IPS-18a (cell line): ENCODE results near the gene ISYNA1.

Experiments used
- H3K27ac ChIP-seq: one replicate; pipeline ENCODE4 v1.5.1; 2013; ENCODE audit warnings: low read length
- H3K27me3 ChIP-seq: one replicate; pipeline ENCODE4 v1.6.1; 2013; ENCODE audit warnings: mild to moderate bottlenecking, low read length; ENCODE audit not compliant: control insufficient read depth, insufficient read depth
- H3K36me3 ChIP-seq: one replicate; pipeline ENCODE4 v1.6.1; 2013; ENCODE audit warnings: low read depth, low read length; ENCODE audit not compliant: control insufficient read depth
- H3K4me1 ChIP-seq: one replicate; pipeline ENCODE4 v1.6.1; 2013; ENCODE audit warnings: low read depth, low read length; ENCODE audit not compliant: control insufficient read depth
- H3K4me3 ChIP-seq: one replicate; pipeline ENCODE4 v1.5.1; 2013; ENCODE audit warnings: low read length
- H3K9ac ChIP-seq: one replicate; pipeline ENCODE4 v1.6.1; 2013; ENCODE audit warnings: mild to moderate bottlenecking, low read length, moderate library complexity
- H3K9me3 ChIP-seq: one replicate; pipeline ENCODE4 v1.6.1; 2013; ENCODE audit warnings: low read depth, low read length; ENCODE audit not compliant: control insufficient read depth

Gene ISYNA1

DNA sequence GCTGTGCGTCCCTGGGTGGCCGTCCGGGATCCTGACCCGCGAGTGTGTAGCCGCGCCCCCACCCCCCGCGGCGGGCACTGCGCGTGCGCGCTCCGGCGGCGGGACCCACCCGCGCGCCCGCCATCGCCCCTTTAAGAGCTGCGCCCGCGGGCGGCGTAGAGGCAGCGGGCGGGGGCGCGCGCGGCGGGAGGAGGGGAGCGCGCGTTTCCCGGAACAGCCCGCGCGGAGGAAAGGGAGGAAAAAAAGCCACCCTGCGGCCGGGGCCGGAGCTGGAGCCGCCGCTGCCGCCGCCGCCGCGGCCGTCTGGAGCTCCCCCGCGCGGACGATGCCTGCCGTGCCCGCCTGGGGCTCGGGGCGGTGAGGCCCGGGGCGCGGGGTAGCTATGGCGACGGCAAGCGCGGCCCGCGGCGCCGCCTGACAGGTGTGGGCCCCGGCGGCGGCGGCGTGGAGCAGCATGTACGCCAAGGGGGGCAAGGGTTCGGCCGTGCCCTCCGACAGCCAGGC lies 18.7 kb downstream of the ISYNA1 start, which contains the start of gene SSBP4:
TSS of gene SSBP4 (plus strand) at position 204 of the 504 bp plus-strand sequence. CDS start at position 455, 251 bp downstream.
- no peak within 1 kb of the TSS for H3K27ac ChIP-seq
- H3K9ac ChIP-seq, result no peak within 1 kb of the TSS
- H3K4me1 ChIP-seq, result peaks cover 14% of the 10 kb centered on the region
- H3K9me3 ChIP-seq, result no peaks in the 10 kb centered on the region
- H3K36me3 ChIP-seq, result no peaks in the 10 kb centered on the region
- H3K4me3 ChIP-seq, result peak within 1 kb of the TSS; percentile 50
- peaks cover 46% of the 10 kb centered on the region for H3K27me3 ChIP-seq

DNA sequence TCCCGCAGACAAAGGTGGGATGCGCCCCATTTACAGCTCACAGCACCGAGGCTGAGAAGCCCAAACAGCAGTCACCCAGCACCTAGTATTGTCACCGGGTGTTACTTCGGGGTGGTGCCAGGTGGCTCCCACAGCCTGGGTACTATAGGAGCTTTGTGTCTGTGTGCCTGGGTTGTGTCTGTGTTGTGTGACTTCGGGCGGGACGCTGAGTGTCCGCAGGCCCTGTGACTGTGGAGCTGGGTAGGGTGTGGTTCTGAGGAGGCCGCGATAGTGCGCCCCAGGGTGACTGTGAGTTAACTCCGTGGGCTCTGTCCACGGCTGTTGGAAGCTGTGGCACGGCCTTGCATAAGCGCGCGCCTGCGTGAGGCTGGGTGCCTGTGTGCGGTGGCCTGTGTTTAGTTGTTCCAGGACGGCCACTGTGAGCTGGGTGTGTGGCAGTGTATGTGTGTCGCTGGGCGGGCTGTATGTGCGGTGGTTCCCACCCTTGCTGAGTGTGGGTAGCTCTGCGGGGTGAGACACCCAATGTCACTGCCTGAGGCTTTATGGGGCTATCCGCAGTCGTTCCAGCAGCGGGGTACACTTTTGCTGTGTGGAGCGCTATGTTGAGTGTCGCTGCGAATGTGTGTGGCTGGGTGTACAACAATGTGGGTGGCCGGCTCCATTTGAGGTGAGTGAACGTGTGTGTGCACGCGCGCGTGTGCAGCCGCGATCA lies 19.3 kb downstream of the ISYNA1 start:
- Histone ChIP-seq H3K4me1 (peaks cover 10% of the 10 kb centered on the region), H3K27ac (no peak overlapping the region), H3K36me3 (no peaks in the 10 kb centered on the region), H3K4me3 (peak overlapping the region; percentile 31), H3K9ac (no peak overlapping the region), H3K9me3 (no peaks in the 10 kb centered on the region), H3K27me3 (peaks cover 46% of the 10 kb centered on the region)

DNA sequence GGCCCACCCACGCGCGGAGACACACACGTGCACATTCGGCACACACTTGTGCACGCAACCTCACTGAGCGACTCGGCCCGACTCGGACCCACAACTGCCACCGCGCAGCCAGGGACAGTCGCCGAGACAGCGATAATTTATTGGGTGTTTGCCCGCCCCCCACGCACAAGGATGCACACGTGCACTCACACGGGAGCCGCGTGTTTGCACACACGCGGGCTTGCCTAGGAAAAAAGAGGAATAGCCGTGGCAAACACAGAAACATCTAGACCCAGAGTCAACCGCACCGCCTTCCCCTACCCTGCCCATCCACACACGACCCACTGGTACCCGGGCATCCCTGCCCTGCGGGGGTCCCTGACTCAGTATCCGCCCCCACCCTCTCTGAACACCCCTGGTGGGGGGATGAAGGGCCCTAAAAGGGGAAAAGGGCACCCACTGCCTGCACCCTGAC lies 19.9 kb downstream of the ISYNA1 start:
- peaks cover 46% of the 10 kb centered on the region for H3K27me3 ChIP-seq
- no peaks in the 10 kb centered on the region for H3K36me3 ChIP-seq
- H3K9me3 ChIP-seq, result no peaks in the 10 kb centered on the region
- peaks cover 10% of the 10 kb centered on the region for H3K4me1 ChIP-seq
- H3K9ac ChIP-seq, result no peak overlapping the region
- H3K27ac ChIP-seq, result no peak overlapping the region
- H3K4me3 ChIP-seq, result peak overlapping the region; percentile 40

DNA sequence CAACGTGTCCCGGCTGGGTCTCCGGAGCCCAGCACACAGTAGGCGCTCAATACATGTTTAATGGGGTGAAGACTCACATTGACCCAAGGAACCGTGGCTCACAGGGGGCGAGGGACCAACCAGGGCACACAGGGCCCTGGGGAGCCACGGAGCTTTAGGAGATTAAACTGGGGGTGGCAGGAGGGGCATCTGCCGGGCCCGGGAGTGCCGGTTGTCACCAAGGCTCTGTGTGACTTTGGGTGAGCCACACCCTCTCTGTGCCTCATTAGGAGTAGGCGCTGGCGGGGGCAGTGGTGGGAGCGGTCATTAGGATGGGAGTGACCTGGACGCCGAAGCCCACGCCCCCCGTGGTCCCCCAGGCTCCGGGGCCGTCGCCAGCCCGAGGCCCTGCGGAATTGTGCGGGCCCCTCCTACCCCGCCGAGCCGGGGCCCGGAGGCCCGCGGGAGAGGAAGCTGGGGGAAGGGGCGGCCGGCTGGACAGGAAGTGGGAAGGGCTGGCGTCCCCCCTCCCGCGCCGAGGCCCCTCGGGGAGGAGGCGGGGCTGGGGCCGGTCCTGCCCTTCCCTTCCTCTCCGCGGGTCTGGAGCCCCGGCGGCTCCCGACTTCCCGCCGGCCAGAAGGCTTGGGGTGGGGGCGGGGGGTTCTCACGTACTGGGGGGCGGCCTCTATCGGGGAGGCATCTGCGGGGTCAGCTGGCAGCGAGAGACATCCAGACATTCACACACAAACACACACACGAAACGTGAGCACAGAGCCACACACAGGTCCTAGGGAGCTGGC lies 20.5 kb downstream of the ISYNA1 start:
- H3K27ac ChIP-seq, result no peak overlapping the region

DNA sequence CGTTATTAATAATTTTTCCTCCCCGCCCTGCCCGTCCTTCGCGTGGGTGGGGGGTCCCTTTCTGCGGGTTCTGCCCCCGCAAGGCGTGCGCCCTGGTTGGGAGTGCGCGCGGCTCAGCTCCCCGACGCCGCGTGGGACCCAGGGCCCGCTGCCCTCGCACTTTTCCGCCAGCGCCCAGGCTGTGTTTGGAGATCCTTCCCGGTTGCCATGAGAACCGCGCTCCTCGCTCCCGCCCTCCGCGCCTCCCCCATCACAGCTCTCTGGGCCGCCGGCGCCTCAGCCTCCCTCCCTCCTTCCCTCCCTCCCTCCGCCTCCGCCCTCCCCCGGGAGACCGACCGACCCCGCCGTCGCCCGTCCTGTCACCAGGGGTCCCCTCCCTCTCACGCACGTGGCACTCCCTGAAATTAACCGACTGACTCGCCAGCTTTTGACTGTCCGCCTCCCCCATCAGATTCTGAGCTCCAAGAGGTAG lies 21.1 kb downstream of the ISYNA1 start:
- peaks cover 10% of the 10 kb centered on the region for H3K4me1 ChIP-seq

More for the DNA sequence above, 20.5 kb downstream of the ISYNA1 start:
- Histone ChIP-seq H3K9me3 (no peaks in the 10 kb centered on the region), H3K27me3 (peaks cover 46% of the 10 kb centered on the region), H3K36me3 (no peaks in the 10 kb centered on the region), H3K9ac (peak overlapping the region; percentile 93), H3K4me1 (peaks cover 10% of the 10 kb centered on the region), H3K4me3 (peak overlapping the region; percentile 65)

GRCh38 chr19:18415178-18415867 lies 22.6 kb downstream of the ISYNA1 start:
- H3K4me1 ChIP-seq, result peaks cover 10% of the 10 kb centered on the region
- H3K4me3 ChIP-seq, result no peak overlapping the region
- peaks cover 35% of the 10 kb centered on the region for H3K27me3 ChIP-seq
- no peak overlapping the region for H3K27ac ChIP-seq
- H3K36me3 ChIP-seq, result no peaks in the 10 kb centered on the region
- H3K9ac ChIP-seq, result no peak overlapping the region
- H3K9me3 ChIP-seq, result no peaks in the 10 kb centered on the region

More for the DNA sequence above, 21.1 kb downstream of the ISYNA1 start:
- peak overlapping the region; percentile 86 for H3K27ac ChIP-seq
- peaks cover 46% of the 10 kb centered on the region for H3K27me3 ChIP-seq
- H3K4me3 ChIP-seq, result peak overlapping the region; percentile 65
- no peaks in the 10 kb centered on the region for H3K9me3 ChIP-seq
- H3K36me3 ChIP-seq, result no peaks in the 10 kb centered on the region
- peak overlapping the region; percentile 93 for H3K9ac ChIP-seq

- H3K4me3 ChIP-seq, result no peak overlapping the region
- no peaks in the 10 kb centered on the region for H3K36me3 ChIP-seq
- H3K27ac ChIP-seq, result no peak overlapping the region
- H3K9ac ChIP-seq, result no peak overlapping the region
- peaks cover 10% of the 10 kb centered on the region for H3K4me1 ChIP-seq
- H3K9me3 ChIP-seq, result no peaks in the 10 kb centered on the region
- peaks cover 28% of the 10 kb centered on the region for H3K27me3 ChIP-seq
These were observed 23.3 kb downstream of the ISYNA1 start for GRCh38 chr19:18414504-18415177.

DNA sequence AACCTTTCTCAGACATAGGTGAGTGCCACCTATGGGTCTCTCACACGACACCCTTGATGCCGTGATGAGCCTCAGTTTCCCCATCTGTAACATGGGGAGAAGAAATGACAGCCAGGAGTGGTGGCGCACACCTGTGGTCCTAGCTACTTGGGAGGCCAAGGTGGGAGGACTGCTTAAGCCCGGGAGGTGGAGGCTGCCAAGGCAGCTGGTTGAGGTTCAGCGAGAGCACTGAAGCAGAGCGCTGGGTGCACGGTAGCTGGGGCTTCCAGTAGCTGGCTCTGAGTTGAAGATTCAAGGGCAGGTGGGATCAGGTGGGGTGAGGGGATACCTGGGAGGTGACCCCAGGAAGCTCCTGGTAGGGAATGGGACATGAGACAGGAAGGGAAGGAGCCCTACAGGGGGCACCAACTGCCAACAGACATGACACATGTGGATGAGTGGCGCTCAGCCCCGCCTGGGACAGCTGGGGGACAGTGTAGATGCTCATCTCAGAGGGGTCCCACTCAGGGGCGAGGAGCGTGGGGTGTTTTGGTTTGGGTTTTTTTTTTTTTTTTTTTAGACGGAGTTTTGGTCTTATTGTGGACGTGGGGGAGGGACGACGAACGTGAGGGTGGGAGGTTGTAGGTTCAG lies 25.2 kb downstream of the ISYNA1 start:
- Histone ChIP-seq H3K27me3 (peaks cover 15% of the 10 kb centered on the region), H3K9me3 (no peaks in the 10 kb centered on the region), H3K4me3 (no peak overlapping the region), H3K27ac (no peak overlapping the region), H3K4me1 (peaks cover 7% of the 10 kb centered on the region), H3K36me3 (no peaks in the 10 kb centered on the region), H3K9ac (no peak overlapping the region)

DNA sequence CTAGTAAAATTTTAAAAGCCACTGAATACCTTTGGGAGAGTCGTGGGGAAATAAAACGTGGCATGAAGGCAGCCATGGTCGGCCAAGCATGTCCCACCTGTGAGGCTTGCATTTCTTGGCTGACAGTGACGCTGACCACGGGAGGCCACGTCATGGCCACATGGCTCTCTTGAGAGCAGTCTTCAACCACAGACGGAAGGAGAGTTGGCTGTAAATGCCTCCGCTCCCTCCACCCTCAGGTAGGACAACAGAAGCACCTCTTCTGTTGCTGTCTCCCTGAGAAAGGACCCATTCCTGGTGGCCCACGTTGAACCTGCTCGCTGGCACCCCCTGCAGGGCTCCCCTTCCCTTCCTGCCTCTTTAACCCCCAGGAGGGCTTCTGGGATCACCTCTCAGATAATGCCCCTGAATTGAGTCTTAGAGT lies 29.9 kb downstream of the ISYNA1 start:
- H3K4me3 ChIP-seq, result no peak overlapping the region
- H3K27ac ChIP-seq, result no peak overlapping the region
- H3K36me3 ChIP-seq, result no peaks in the 10 kb centered on the region
- H3K4me1 ChIP-seq, result no peaks in the 10 kb centered on the region
- no peaks in the 10 kb centered on the region for H3K9me3 ChIP-seq
- no peak overlapping the region for H3K9ac ChIP-seq
- H3K27me3 ChIP-seq, result no peaks in the 10 kb centered on the region

DNA sequence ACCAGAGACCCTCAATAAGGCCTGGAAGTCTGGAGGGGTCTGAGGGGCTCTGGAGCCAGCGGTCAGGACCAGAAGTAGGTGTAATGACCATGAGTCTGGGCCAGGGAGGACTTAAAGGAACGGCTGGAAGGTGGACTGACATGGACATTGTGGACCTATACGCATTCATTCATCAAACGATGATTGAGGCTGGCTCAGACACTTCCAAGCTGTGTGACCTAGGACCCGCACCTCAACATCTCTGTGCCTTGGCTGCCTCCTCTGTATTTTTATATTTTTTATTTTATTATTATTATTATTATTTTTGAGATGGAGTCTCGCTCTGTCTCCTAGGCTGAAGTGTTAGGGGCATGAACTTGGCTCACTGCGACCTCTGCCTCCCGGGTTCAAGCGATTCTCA lies 31.2 kb downstream of the ISYNA1 start:
- no peaks in the 10 kb centered on the region for H3K27me3 ChIP-seq
- H3K4me3 ChIP-seq, result no peak overlapping the region

More for the DNA sequence above, 31.2 kb downstream of the ISYNA1 start:
- Histone ChIP-seq H3K36me3 (no peaks in the 10 kb centered on the region), H3K9me3 (no peaks in the 10 kb centered on the region), H3K27ac (no peak overlapping the region), H3K4me1 (no peaks in the 10 kb centered on the region), H3K9ac (no peak overlapping the region)
